ENCODE results near the gene AGAP1. TPM values are rescaled to one million over a fixed set of nuclear protein-coding genes. Genes with fewer than 3 reads are reported as not detected.

AGAP1 gene
- total RNA-seq, 1 donor from 2014 or later: 39.4 TPM

- FAIRE-seq (no peak), DNase-seq (ENCODE audit: low read depth) (no peak)
- Mint-ChIP-seq H3K4me3 (ENCODE audit: unreplicated experiment) (no peak overlapping the region), H3K4me1 (ENCODE audit: low read depth, unreplicated experiment) (no peaks in the 10 kb centered on the region), H3K36me3 (ENCODE audit: low read depth, unreplicated experiment) (peaks cover 16% of the 10 kb centered on the region), H3K9me3 (ENCODE audit: unreplicated experiment) (no peaks in the 10 kb centered on the region), H3K27me3 (ENCODE audit: low read depth, unreplicated experiment) (no peaks in the 10 kb centered on the region), H3K27ac (ENCODE audit: unreplicated experiment) (no peak overlapping the region)
- Histone ChIP-seq H3K27ac (ENCODE audit: low read depth, low read length) (no peak overlapping the region), H3K36me3 (ENCODE audit: insufficient read depth, low read length) (no peaks in the 10 kb centered on the region), H3K79me2 (ENCODE audit: insufficient read depth, low read length) (no peaks in the 10 kb centered on the region), H3K9ac (ENCODE audit: low read length) (no peak overlapping the region), H3K4me2 (ENCODE audit: low read length) (no peak overlapping the region), H4K20me1 (ENCODE audit: insufficient read depth, low read length) (no peaks in the 10 kb centered on the region), H3K9me3 (ENCODE audit: insufficient read depth, low read depth, low read length) (no peaks in the 10 kb centered on the region), H3K4me3 (ENCODE audit: insufficient read depth, low read depth, low read length) (no peak overlapping the region), H2AFZ (ENCODE audit: low read depth, low read length) (no peak overlapping the region), H3K4me1 (ENCODE audit: insufficient read depth, low read length) (no peaks in the 10 kb centered on the region), H3K27me3 (ENCODE audit: insufficient read depth, low read length) (no peaks in the 10 kb centered on the region)
- TF ChIP-seq EZH2 (IDR thresholded peaks at IDR 0.05; ENCODE audit: insufficient read depth, low read length) (no peak), CTCF (IDR thresholded peaks at IDR 0.05; ENCODE audit: insufficient read depth, low read depth, low read length) (no peak)
Measured at GRCh38 chr2:236041616-236042015, 547.8 kb downstream of the AGAP1 start.

GRCh38 chr2:236042087-236042486, 548.2 kb downstream of the AGAP1 start:
- no peaks in the 10 kb centered on the region for H3K4me1 ChIP-seq (ENCODE audit: insufficient read depth, low read length)
- H3K79me2 ChIP-seq (ENCODE audit: insufficient read depth, low read length): no peaks in the 10 kb centered on the region
- H3K9me3 ChIP-seq (ENCODE audit: insufficient read depth, low read depth, low read length): no peaks in the 10 kb centered on the region
- Mint-ChIP-seq H3K27ac (ENCODE audit: unreplicated experiment) (no peak overlapping the region), H3K4me3 (ENCODE audit: unreplicated experiment) (no peak overlapping the region), H3K36me3 (ENCODE audit: low read depth, unreplicated experiment) (peaks cover 19% of the 10 kb centered on the region), H3K4me1 (ENCODE audit: low read depth, unreplicated experiment) (no peaks in the 10 kb centered on the region), H3K27me3 (ENCODE audit: low read depth, unreplicated experiment) (no peaks in the 10 kb centered on the region), H3K9me3 (ENCODE audit: unreplicated experiment) (no peaks in the 10 kb centered on the region)
- no peak overlapping the region for H2AFZ ChIP-seq (ENCODE audit: low read depth, low read length)
- TF ChIP-seq CTCF (IDR thresholded peaks at IDR 0.05; ENCODE audit: insufficient read depth, low read depth, low read length): no peak
- no peak for TF ChIP-seq EZH2 (IDR thresholded peaks at IDR 0.05; ENCODE audit: insufficient read depth, low read length)
- no peaks in the 10 kb centered on the region for H4K20me1 ChIP-seq (ENCODE audit: insufficient read depth, low read length)
- no peaks in the 10 kb centered on the region for H3K36me3 ChIP-seq (ENCODE audit: insufficient read depth, low read length)
- no peak overlapping the region for H3K4me3 ChIP-seq (ENCODE audit: insufficient read depth, low read depth, low read length)
- no peak for FAIRE-seq
- no peak overlapping the region for H3K9ac ChIP-seq (ENCODE audit: low read length)
- H3K27me3 ChIP-seq (ENCODE audit: insufficient read depth, low read length): no peaks in the 10 kb centered on the region
- H3K27ac ChIP-seq (ENCODE audit: low read depth, low read length): no peak overlapping the region
- no peak for DNase-seq (ENCODE audit: low read depth)
- H3K4me2 ChIP-seq (ENCODE audit: low read length): no peak overlapping the region

GRCh38 chr2:236044191-236044590, 550.3 kb downstream of the AGAP1 start:
- no peaks in the 10 kb centered on the region for H3K36me3 ChIP-seq (ENCODE audit: insufficient read depth, low read length)
- H3K4me1 Mint-ChIP-seq (ENCODE audit: low read depth, unreplicated experiment): no peaks in the 10 kb centered on the region
- H3K4me3 Mint-ChIP-seq (ENCODE audit: unreplicated experiment): no peak overlapping the region
- no peaks in the 10 kb centered on the region for H3K27me3 Mint-ChIP-seq (ENCODE audit: low read depth, unreplicated experiment)
- H3K9ac ChIP-seq (ENCODE audit: low read length): no peak overlapping the region
- H3K4me3 ChIP-seq (ENCODE audit: insufficient read depth, low read depth, low read length): no peak overlapping the region
- TF ChIP-seq EZH2 (IDR thresholded peaks at IDR 0.05; ENCODE audit: insufficient read depth, low read length) (no peak), CTCF (IDR thresholded peaks at IDR 0.05; ENCODE audit: insufficient read depth, low read depth, low read length) (no peak)
- H4K20me1 ChIP-seq (ENCODE audit: insufficient read depth, low read length): no peaks in the 10 kb centered on the region
- no peak overlapping the region for H3K27ac Mint-ChIP-seq (ENCODE audit: unreplicated experiment)
- H3K4me2 ChIP-seq (ENCODE audit: low read length): no peak overlapping the region
- FAIRE-seq: no peak
- H3K36me3 Mint-ChIP-seq (ENCODE audit: low read depth, unreplicated experiment): peaks cover 27% of the 10 kb centered on the region
- peaks cover 2% of the 10 kb centered on the region for H3K9me3 Mint-ChIP-seq (ENCODE audit: unreplicated experiment)
- DNase-seq (ENCODE audit: low read depth): no peak
- H2AFZ ChIP-seq (ENCODE audit: low read depth, low read length): no peak overlapping the region
- H3K27me3 ChIP-seq (ENCODE audit: insufficient read depth, low read length): no peaks in the 10 kb centered on the region
- H3K27ac ChIP-seq (ENCODE audit: low read depth, low read length): no peak overlapping the region
- H3K4me1 ChIP-seq (ENCODE audit: insufficient read depth, low read length): no peaks in the 10 kb centered on the region
- no peaks in the 10 kb centered on the region for H3K9me3 ChIP-seq (ENCODE audit: insufficient read depth, low read depth, low read length)
- no peaks in the 10 kb centered on the region for H3K79me2 ChIP-seq (ENCODE audit: insufficient read depth, low read length)
